Glutamatergic neuron (in vitro differentiated cells): ENCODE data around the gene CTNND2. TPM values are rescaled to one million over a fixed set of nuclear protein-coding genes. Genes with fewer than 3 reads are reported as not detected.
A peak's percentile ranks its signal among the peaks of the same experiment; 100 is the strongest.

Experiments used
- DNase-seq: peaks from one replicate; pipeline ENCODE4 v3.0.0; 2022
- H3K27ac Mint-ChIP-seq: one replicate; pipeline ENCODE4 v1.8.0; 2020; ENCODE audit warnings: mild to moderate bottlenecking, mixed read lengths, inconsistent platforms; ENCODE audit not compliant: unreplicated experiment
- H3K27me3 Mint-ChIP-seq: one replicate; pipeline ENCODE4 v1.8.0; 2020; ENCODE audit warnings: mild to moderate bottlenecking, moderate library complexity, mixed read lengths, inconsistent platforms; ENCODE audit not compliant: unreplicated experiment
- H3K36me3 Mint-ChIP-seq: one replicate; pipeline ENCODE4 v1.8.0; 2020; ENCODE audit warnings: mild to moderate bottlenecking, mixed read lengths, inconsistent platforms; ENCODE audit not compliant: unreplicated experiment
- H3K4me1 Mint-ChIP-seq: one replicate; pipeline ENCODE4 v1.8.0; 2020; ENCODE audit warnings: mild to moderate bottlenecking, low read depth, mixed read lengths, inconsistent platforms; ENCODE audit not compliant: unreplicated experiment
- H3K4me3 Mint-ChIP-seq: one replicate; pipeline ENCODE4 v1.8.0; 2020; ENCODE audit warnings: mild to moderate bottlenecking, mixed read lengths, inconsistent platforms; ENCODE audit not compliant: unreplicated experiment
- H3K9me3 Mint-ChIP-seq: one replicate; pipeline ENCODE4 v1.8.0; 2020; ENCODE audit warnings: mild to moderate bottlenecking, moderate library complexity, mixed read lengths, inconsistent platforms; ENCODE audit not compliant: unreplicated experiment
- CTCF ChIP-seq: fragments of 200-600 bp; sonication (generic); IDR thresholded peaks from one replicate; pipeline ENCODE4 v1.5.0; 2021; ENCODE audit not compliant: partially characterized antibody, unreplicated experiment
- total RNA-seq: library from RNA; stranded (reverse); fragmentation: NEBNext Ultra II Directional; extraction: Animal tissue kit (Norgen Biotek cat#: 25700); gene quantifications from one replicate; pipeline ENCODE4 v1.2.1, GENCODE V29; 2021; ENCODE audit not compliant: unreplicated experiment

Gene CTNND2
- total RNA-seq, 1 donor from 2014 or later, result 134 TPM

- Mint-ChIP-seq H3K27me3 (peaks cover 9% of the 10 kb centered on the region), H3K9me3 (peaks cover 9% of the 10 kb centered on the region), H3K27ac (peak overlapping the region; percentile 37), H3K36me3 (no peaks in the 10 kb centered on the region), H3K4me1 (peaks cover 13% of the 10 kb centered on the region), H3K4me3 (peak overlapping the region; percentile 73)
- no peak for DNase-seq
- no peak for TF ChIP-seq CTCF
Measured at GRCh38 chr5:11905206-11905605, 960 bp upstream of the CTNND2 start.

- Mint-ChIP-seq H3K4me3 (peak overlapping the region; percentile 97), H3K9me3 (peaks cover 9% of the 10 kb centered on the region), H3K4me1 (peaks cover 13% of the 10 kb centered on the region), H3K27ac (peak overlapping the region; percentile 89), H3K36me3 (no peaks in the 10 kb centered on the region), H3K27me3 (peaks cover 9% of the 10 kb centered on the region)
- peak; percentile 83 for DNase-seq
- TF ChIP-seq CTCF, result peak; percentile 40
Measured at GRCh38 chr5:11903614-11904264, 507 bp downstream of the CTNND2 start.

- H3K36me3 Mint-ChIP-seq, result no peaks in the 10 kb centered on the region
- H3K27me3 Mint-ChIP-seq, result peaks cover 9% of the 10 kb centered on the region
- TF ChIP-seq CTCF, result no peak
- H3K4me3 Mint-ChIP-seq, result peak overlapping the region; percentile 97
- H3K9me3 Mint-ChIP-seq, result peaks cover 9% of the 10 kb centered on the region
- peaks cover 13% of the 10 kb centered on the region for H3K4me1 Mint-ChIP-seq
- peak overlapping the region; percentile 89 for H3K27ac Mint-ChIP-seq
- peak; percentile 47 for DNase-seq
Measured at GRCh38 chr5:11903121-11903613, 1.1 kb downstream of the CTNND2 start.

- DNase-seq, result no peak
- no peak for TF ChIP-seq CTCF
- H3K27me3 Mint-ChIP-seq, result peaks cover 9% of the 10 kb centered on the region
- peaks cover 9% of the 10 kb centered on the region for H3K9me3 Mint-ChIP-seq
- H3K36me3 Mint-ChIP-seq, result no peaks in the 10 kb centered on the region
- peak overlapping the region; percentile 97 for H3K4me3 Mint-ChIP-seq
- peaks cover 16% of the 10 kb centered on the region for H3K4me1 Mint-ChIP-seq
- peak overlapping the region; percentile 89 for H3K27ac Mint-ChIP-seq
Measured at GRCh38 chr5:11902201-11902619, 2.0 kb downstream of the CTNND2 start.

GRCh38 chr5:11898787-11899186 is 5.5 kb downstream of the CTNND2 start:
- Mint-ChIP-seq H3K4me3 (no peak overlapping the region), H3K36me3 (no peaks in the 10 kb centered on the region), H3K4me1 (peaks cover 13% of the 10 kb centered on the region), H3K27me3 (no peaks in the 10 kb centered on the region), H3K27ac (no peak overlapping the region), H3K9me3 (peaks cover 4% of the 10 kb centered on the region)
- no peak for TF ChIP-seq CTCF
- DNase-seq, result no peak
